Calu3 (cell line): Measurements from ENCODE around the gene FILIP1L. TPM values are rescaled to one million over a fixed set of nuclear protein-coding genes. Genes with fewer than 3 reads are reported as not detected.

ENCODE experiments used
- BruUV-seq: library from RNA; stranded (reverse); fragments of 400-500 nt; replicated peaks from 2 replicates; lab custom pipeline; 2021; lab: Mats Ljungman, UMichigan
- CTCF ChIA-PET: fragments of 300-600 bp; sonication (Branson Sonifier 250); formaldehyde crosslinking; loops from one replicate; lab custom pipeline; 2022; ENCODE audit warnings: antibody characterized with exemption; lab: Charles Lee
- DNase-seq: peaks from one replicate; pipeline ENCODE4 v3.0.0; 2022
- H3K27ac Mint-ChIP-seq: one replicate; pipeline ENCODE4 v1.8.0; 2022; ENCODE audit warnings: mixed read lengths; ENCODE audit not compliant: unreplicated experiment
- H3K27me3 Mint-ChIP-seq: one replicate; pipeline ENCODE4 v1.8.0; 2022; ENCODE audit warnings: mixed read lengths; ENCODE audit not compliant: unreplicated experiment
- H3K36me3 Mint-ChIP-seq: one replicate; pipeline ENCODE4 v1.8.0; 2022; ENCODE audit warnings: mild to moderate bottlenecking, moderate library complexity, mixed read lengths; ENCODE audit not compliant: insufficient read depth, unreplicated experiment
- H3K4me1 Mint-ChIP-seq: one replicate; pipeline ENCODE4 v1.8.0; 2022; ENCODE audit warnings: mild to moderate bottlenecking, low read depth, mixed read lengths; ENCODE audit not compliant: unreplicated experiment
- H3K4me3 Mint-ChIP-seq: one replicate; pipeline ENCODE4 v1.8.0; 2022; ENCODE audit warnings: mild to moderate bottlenecking, low read depth, moderate library complexity, mixed read lengths; ENCODE audit not compliant: unreplicated experiment
- H3K9me3 Mint-ChIP-seq: one replicate; pipeline ENCODE4 v1.8.0; 2022; ENCODE audit warnings: low read depth, mixed read lengths; ENCODE audit not compliant: unreplicated experiment
- intact Hi-C: fragments of 100-400 bp; cut with micrococcal nuclease; formaldehyde crosslinking; loops from one replicate; pipeline ENCODE4 v1.10.0; 2022; ENCODE audit not compliant: unreplicated experiment
- total RNA-seq: library from RNA; stranded (reverse); gene quantifications from 2 replicates; pipeline ENCODE4 v1.2.3, GENCODE V29; 2022
- TF ChIP-seq, protein P1 (sequence below): fragments of 200-600 bp; IDR thresholded peaks from one replicate; pipeline ENCODE4 v1.8.0; 2022; ENCODE audit warnings: antibody characterized with exemption; ENCODE audit not compliant: unreplicated experiment

FILIP1L gene
- total RNA-seq, 1 experiment from 2014 or later = 5.2 TPM

DNA sequence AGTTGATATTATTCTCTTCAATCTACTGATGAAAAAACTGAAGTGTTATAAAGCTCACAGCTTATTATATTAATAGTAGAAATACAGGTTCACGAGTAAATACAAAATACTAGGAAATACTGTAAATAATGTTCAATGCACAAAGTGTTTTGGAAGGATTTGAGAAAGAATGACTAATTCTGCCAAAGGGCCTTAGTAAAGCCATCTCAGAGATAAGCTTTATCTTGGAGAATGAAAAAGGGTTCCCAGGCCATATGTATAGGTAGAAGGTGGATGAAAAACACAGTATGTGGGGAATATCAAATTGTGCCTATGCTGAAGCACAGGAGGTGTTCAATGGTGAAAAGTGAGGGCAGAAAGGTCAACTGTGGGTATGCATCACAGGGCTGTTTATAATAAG is 173.1 kb downstream of the FILIP1L start:
- no TSS peak for BruUV-seq
- TF ChIP-seq, protein P1, sequence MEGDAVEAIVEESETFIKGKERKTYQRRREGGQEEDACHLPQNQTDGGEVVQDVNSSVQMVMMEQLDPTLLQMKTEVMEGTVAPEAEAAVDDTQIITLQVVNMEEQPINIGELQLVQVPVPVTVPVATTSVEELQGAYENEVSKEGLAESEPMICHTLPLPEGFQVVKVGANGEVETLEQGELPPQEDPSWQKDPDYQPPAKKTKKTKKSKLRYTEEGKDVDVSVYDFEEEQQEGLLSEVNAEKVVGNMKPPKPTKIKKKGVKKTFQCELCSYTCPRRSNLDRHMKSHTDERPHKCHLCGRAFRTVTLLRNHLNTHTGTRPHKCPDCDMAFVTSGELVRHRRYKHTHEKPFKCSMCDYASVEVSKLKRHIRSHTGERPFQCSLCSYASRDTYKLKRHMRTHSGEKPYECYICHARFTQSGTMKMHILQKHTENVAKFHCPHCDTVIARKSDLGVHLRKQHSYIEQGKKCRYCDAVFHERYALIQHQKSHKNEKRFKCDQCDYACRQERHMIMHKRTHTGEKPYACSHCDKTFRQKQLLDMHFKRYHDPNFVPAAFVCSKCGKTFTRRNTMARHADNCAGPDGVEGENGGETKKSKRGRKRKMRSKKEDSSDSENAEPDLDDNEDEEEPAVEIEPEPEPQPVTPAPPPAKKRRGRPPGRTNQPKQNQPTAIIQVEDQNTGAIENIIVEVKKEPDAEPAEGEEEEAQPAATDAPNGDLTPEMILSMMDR = no peak
- CTCF ChIA-PET = no interaction called here
- Mint-ChIP-seq H3K4me3 (no peak overlapping the region), H3K9me3 (no peaks in the 10 kb centered on the region), H3K27me3 (no peaks in the 10 kb centered on the region), H3K36me3 (no peaks in the 10 kb centered on the region), H3K27ac (no peak overlapping the region), H3K4me1 (peaks cover 44% of the 10 kb centered on the region)
- intact Hi-C loops = no loop called here
- no peak for DNase-seq

DNA sequence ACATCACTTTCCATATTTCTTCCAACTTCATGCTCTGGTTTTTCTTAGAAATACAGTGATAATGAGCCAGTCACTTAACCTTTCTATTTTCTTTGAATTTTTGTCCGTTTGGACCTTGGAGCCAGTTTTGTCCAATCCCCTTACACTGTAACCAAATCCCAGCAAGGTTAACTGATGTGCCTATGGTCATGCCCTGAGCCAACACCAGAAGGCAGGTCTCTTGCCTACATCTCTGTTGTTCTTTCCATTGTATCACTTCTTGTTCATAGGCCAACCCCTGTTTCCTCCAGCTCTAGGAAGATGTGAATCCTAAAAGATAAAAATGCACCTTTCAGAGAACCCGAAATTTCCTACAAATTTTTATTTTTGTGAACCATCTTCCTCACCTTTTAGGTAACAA is 174.0 kb downstream of the FILIP1L start:
- BruUV-seq = no TSS peak
- no peaks in the 10 kb centered on the region for H3K36me3 Mint-ChIP-seq
- H3K4me3 Mint-ChIP-seq = no peak overlapping the region
- H3K27me3 Mint-ChIP-seq = no peaks in the 10 kb centered on the region
- no peaks in the 10 kb centered on the region for H3K9me3 Mint-ChIP-seq
- intact Hi-C loops = no loop called here
- DNase-seq = no peak
- CTCF ChIA-PET = no interaction called here
- peaks cover 41% of the 10 kb centered on the region for H3K4me1 Mint-ChIP-seq
- TF ChIP-seq, protein P1 = no peak
- H3K27ac Mint-ChIP-seq = no peak overlapping the region

DNA sequence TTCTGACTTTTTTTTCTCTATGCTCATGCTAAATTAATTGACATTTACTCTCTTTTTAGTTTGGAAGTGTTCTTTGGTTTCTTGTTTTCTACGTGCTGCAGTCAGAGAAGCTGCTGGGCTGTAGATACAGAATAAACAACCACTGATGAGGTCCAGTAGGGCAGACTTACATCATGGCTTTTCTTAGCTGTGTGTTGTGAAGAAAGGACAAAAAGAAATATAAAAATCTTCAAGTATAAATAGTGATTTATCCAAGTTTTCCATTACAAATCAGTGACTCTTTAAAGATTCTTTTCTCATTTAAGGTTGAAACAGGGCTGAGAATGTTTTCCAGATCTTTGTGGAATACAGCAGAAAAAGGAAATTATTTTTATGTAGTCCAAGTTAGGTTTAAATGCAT is 174.4 kb downstream of the FILIP1L start:
- Mint-ChIP-seq H3K27ac (no peak overlapping the region), H3K9me3 (no peaks in the 10 kb centered on the region), H3K4me1 (peaks cover 36% of the 10 kb centered on the region), H3K4me3 (no peak overlapping the region), H3K36me3 (no peaks in the 10 kb centered on the region), H3K27me3 (no peaks in the 10 kb centered on the region)
- CTCF ChIA-PET = no interaction called here
- TF ChIP-seq, protein P1 = no peak
- DNase-seq = no peak
- BruUV-seq = no TSS peak
- intact Hi-C loops = no loop called here

DNA sequence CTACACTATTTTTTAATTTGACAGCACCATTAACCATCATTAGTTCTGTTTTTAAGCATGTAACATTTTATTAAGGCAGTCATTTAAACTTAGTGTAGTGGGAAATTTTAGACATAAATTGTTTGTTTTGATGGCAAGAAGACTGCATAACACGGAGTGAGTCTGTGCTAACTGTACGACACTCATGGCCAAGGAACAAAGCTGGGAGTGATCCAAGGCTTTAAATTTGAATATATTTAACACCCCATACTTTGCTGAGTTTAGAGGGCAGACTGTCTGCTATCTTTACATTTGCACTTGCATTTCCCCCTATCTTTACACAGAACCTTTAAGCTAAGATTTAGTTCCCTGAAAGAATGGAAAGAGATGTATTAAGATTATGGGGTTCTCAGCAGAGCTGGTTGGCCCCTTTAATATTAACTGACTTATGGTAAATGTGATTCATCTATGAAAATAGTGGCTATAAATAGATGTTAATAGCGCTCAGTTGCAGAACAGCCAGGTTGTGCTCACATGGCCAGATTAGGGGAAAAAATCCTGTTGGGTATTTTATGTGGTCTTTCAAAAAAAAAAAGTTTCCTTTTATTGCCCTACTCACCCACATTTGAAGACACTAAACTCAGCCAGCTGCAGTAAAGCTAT is 175.9 kb downstream of the FILIP1L start:
- Mint-ChIP-seq H3K36me3 (no peaks in the 10 kb centered on the region), H3K9me3 (no peaks in the 10 kb centered on the region), H3K27me3 (no peaks in the 10 kb centered on the region), H3K27ac (no peak overlapping the region), H3K4me3 (no peak overlapping the region), H3K4me1 (peaks cover 23% of the 10 kb centered on the region)
- DNase-seq = no peak
- intact Hi-C loops = no loop called here
- CTCF ChIA-PET = no interaction called here
- TF ChIP-seq, protein P1 = no peak
- BruUV-seq = no TSS peak
